Subcutaneous adipose tissue (tissue), 4 donors: ENCODE results near the gene HSF2. TPM values are rescaled to one million over a fixed set of nuclear protein-coding genes. Genes with fewer than 3 reads are reported as not detected.

Source experiments
- CTCF ChIP-seq: fragments of 450-650 bp; IDR thresholded peaks from one replicate; pipeline ENCODE4 v1.5.1; 2016; ENCODE audit warnings: low read depth, mild to moderate bottlenecking, control low read depth, antibody characterized with exemption, moderate library complexity
- total RNA-seq, 4 donors: library from RNA; depleted of rRNA; stranded (reverse); fragments of >200 nt; gene quantifications; one replicate each; pipeline ENCODE4 v1.1.0, GENCODE V29; 2016

HSF2 gene
- total RNA-seq, 4 donors from 2014 or later: 13.2 to 26.3 (median 15.5) TPM

- no peak for TF ChIP-seq CTCF
These were observed 53.1 kb downstream of the HSF2 start for GRCh38 chr6:122452509-122452908.

DNA sequence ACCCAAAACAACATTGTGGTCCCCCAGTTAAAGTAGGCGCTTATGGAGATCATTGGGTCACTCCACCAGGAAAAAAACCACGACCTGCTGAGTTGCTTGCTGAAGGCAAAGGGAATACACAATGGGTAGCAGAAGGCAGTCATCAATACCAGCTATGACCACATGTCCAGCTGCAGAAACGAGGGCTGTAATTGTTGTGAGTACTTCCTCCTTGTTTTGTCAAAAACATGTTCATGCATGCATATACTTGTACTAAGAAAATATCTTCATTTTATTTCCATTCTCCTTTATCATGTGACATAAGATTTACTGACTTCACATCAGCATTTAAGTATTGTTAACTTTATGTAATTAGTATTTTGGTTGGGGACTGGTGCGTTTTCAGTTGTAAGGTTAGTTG is 55.2 kb downstream of the HSF2 start:
- TF ChIP-seq CTCF: no peak

DNA sequence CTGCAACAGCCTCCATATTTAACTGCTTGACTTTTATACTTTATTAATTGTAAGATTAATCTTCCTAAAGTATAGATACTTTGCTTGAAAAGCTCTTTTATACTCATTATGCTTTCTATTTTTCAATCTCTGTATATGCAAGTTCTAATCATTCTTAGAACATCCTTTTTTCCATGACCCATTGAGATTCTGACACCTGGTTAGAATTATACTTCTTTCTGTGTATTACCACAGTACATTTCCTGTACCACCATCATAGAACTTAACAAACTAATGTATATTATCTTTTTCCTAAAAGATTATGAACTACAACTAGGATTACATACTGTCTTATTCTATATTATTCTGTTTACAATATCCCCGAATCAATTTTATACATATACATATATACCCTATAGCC is 58.6 kb downstream of the HSF2 start:
- no peak for TF ChIP-seq CTCF

- TF ChIP-seq CTCF: no peak
These were observed 59.8 kb downstream of the HSF2 start for GRCh38 chr6:122459240-122459639.

DNA sequence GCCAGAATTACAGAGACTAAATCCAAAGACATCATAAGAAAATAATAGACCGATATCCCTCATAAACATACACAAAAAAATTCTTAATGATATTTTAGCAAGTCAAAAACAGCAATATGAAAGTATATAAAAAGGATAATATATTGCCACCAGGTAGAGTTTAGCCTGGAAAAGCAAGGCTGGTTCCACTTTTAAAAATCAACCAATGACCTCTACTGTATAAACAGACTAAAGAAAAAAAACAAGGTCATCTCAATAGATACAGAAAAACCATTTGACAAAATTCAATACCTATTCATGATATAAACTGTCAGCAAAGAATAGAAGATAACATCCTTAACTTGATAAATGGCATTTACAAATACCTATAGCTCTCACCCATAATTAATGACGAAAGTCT is 62.4 kb downstream of the HSF2 start:
- TF ChIP-seq CTCF: no peak

DNA sequence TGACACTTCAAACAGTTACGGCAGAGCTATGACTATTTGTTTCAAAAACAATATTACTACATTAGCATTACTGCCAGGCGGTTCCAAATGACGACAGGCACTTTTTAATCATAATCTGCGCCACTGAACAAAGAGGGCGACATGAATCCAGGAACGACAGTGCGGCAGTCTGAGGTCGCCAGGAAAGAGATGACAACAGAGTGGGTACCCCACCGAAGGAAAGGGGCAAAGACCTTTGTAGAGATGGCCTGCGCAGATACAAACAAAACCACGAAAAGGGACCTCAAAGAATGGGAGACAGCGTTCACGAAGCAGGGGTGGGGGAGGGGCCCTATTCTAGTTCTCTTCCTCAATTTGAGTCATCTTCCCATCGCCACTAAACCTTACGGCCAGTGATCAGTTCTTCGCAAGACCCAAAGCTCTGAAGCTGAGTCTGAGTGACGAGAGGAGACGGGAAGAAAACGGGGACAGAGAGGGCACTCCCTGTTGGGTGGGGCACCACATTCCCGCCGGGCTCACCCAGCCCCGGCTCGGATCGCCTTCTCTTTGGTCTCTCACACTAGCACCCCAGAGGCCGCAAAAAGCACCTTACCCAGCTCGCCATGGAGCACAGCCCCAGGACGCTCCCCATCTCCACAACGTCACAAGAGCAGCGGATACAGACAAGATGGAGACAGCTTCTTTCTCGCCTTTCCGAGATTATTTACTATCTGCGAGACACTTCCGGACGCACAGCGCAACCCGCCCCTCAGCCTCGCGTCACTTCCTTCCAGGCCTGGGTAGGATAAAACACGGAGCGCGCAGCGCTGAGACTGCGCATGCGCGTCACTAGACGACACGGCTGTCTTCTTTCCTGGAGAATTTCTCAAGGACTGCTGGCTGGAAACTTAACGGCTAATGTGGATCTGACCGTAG is 71.9 kb downstream of the HSF2 start, which contains the start of gene SERINC1:
Gene SERINC1 (minus strand): TSS at position 701 of the 915 bp plus-strand sequence. CDS start 70 bp downstream, at position 631.
- TF ChIP-seq CTCF: no peak

- no peak for TF ChIP-seq CTCF
These were observed 72.5 kb downstream of the HSF2 start for GRCh38 chr6:122472022-122472340.
